HCT116 (cell line): ENCODE results near the gene LRRC56.

ENCODE experiments used
- CEBPB ChIP-seq: IDR thresholded peaks from 2 replicates; pipeline ENCODE4 v1.6.1; 2012; ENCODE audit warnings: low read depth
- CTCF ChIP-seq, 3 experiments: fragments of 200-600 bp in 1 of 3; sonication (generic) in 1 of 3; IDR thresholded peaks in 2 of 3; conservative IDR thresholded peaks in 1 of 3; 2 replicates each; pipeline ENCODE4 v1.5.1; 2012 to 2017; ENCODE audit warnings: low read depth in 2 of 3, low read length in 2 of 3, antibody characterized with exemption in 1 of 3, borderline replicate concordance in 1 of 3, control low read depth in 1 of 3, mild to moderate bottlenecking in 1 of 3, mixed read lengths in 1 of 3, mixed run types in 1 of 3, moderate library complexity in 1 of 3; ENCODE audit not compliant: insufficient read depth in 1 of 3
- EZH2 ChIP-seq: fragments of 200-600 bp; sonication (generic); IDR thresholded peaks from 2 replicates; pipeline ENCODE4 v1.6.1; 2017; ENCODE audit warnings: antibody characterized with exemption, mixed run types
- EZH2phosphoT487 ChIP-seq: fragments of 200-600 bp; IDR thresholded peaks from 2 replicates; pipeline ENCODE4 v1.6.1; 2018; ENCODE audit warnings: antibody characterized with exemption, borderline replicate concordance
- JUND ChIP-seq: IDR thresholded peaks from 2 replicates; pipeline ENCODE4 v1.6.1; 2012
- POLR2A ChIP-seq: IDR thresholded peaks from 2 replicates; pipeline ENCODE4 v1.7.0; 2011; ENCODE audit warnings: borderline replicate concordance; ENCODE audit not compliant: insufficient read depth, insufficient read length; ENCODE audit errors: extremely low read depth
- POLR2AphosphoS5 ChIP-seq: IDR thresholded peaks from 2 replicates; pipeline ENCODE4 v1.6.1; 2011; ENCODE audit warnings: mild to moderate bottlenecking, low read depth, low read length, moderate library complexity
- RAD21 ChIP-seq: IDR thresholded peaks from 2 replicates; pipeline ENCODE4 v1.6.1; 2012; ENCODE audit warnings: low read depth, mild to moderate bottlenecking
- REST ChIP-seq: IDR thresholded peaks from 2 replicates; pipeline ENCODE4 v1.6.1; 2012; ENCODE audit warnings: low read depth
- SP1 ChIP-seq: IDR thresholded peaks from 2 replicates; pipeline ENCODE4 v1.6.1; 2012; ENCODE audit warnings: low read depth
- ZFX ChIP-seq: fragments of 450-650 bp; IDR thresholded peaks from 2 replicates; pipeline ENCODE4 v1.6.1; 2017
- ZNF274 ChIP-seq: fragments of 200-500 bp; sonication (Bioruptor generic); IDR thresholded peaks from 2 replicates; pipeline ENCODE4 v1.6.1; 2014; ENCODE audit warnings: mild to moderate bottlenecking, low read depth, low read length, inconsistent platforms
- TF ChIP-seq, protein P1 (sequence below): IDR thresholded peaks from 2 replicates; pipeline ENCODE4 v1.6.1; 2012

- TF ChIP-seq, protein P1, sequence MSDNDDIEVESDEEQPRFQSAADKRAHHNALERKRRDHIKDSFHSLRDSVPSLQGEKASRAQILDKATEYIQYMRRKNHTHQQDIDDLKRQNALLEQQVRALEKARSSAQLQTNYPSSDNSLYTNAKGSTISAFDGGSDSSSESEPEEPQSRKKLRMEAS: no peak
- TF ChIP-seq ZNF274: no peak
- no peak for TF ChIP-seq POLR2A
- no peak for TF ChIP-seq CTCF (IDR thresholded peaks at IDR 0.05 in 2 of 3, conservative IDR thresholded peaks at IDR 0.05 in 1 of 3; ENCODE audit: borderline replicate concordance in 1 of 3, insufficient read depth in 1 of 3, low read depth in 2 of 3, low read length in 2 of 3)
- no peak for TF ChIP-seq JUND
- TF ChIP-seq EZH2: no peak
- TF ChIP-seq CEBPB: no peak
- TF ChIP-seq REST: no peak
- TF ChIP-seq RAD21: no peak
- TF ChIP-seq POLR2AphosphoS5: no peak
- no peak for TF ChIP-seq SP1
- no peak for TF ChIP-seq EZH2phosphoT487
- TF ChIP-seq ZFX: no peak
Measured at GRCh38 chr11:573146-573759, 35.9 kb downstream of the LRRC56 start.
